ENCODE measurements around the gene IL17REL. TPM values are rescaled to one million over a fixed set of nuclear protein-coding genes. Genes with fewer than 3 reads are reported as not detected.

The IL17REL gene
- total and polyA plus RNA-seq, 2 of the 13 experiments (the other 11 are each of a cell fraction or from before 2014, with no cell fraction given): not detected

GRCh38 chr22:50060441-50061140 lies 48.0 kb upstream of the IL17REL start (continued):
- 0 out of 2 replicates have a peak, but pooled peaks have one; percentile 34 for TF ChIP-seq EZH2 (conservative IDR thresholded peaks at IDR 0.05; ENCODE audit: low read depth, low read length)
- TF ChIP-seq ZNF343 (CRISPR knock-in tag; IDR thresholded peaks at IDR 0.05): no peak
- no peak for TF ChIP-seq ZNF282 (IDR thresholded peaks at IDR 0.05; ENCODE audit: partially characterized antibody)
- TF ChIP-seq HNRNPL (IDR thresholded peaks at IDR 0.05; ENCODE audit: low read depth, low read length): peak; percentile 79; the same call in 1 of the 2 replicates
- no peak for TF ChIP-seq AKNA (CRISPR knock-in tag; IDR thresholded peaks at IDR 0.05; ENCODE audit: borderline replicate concordance)
- TF ChIP-seq, protein P1, sequence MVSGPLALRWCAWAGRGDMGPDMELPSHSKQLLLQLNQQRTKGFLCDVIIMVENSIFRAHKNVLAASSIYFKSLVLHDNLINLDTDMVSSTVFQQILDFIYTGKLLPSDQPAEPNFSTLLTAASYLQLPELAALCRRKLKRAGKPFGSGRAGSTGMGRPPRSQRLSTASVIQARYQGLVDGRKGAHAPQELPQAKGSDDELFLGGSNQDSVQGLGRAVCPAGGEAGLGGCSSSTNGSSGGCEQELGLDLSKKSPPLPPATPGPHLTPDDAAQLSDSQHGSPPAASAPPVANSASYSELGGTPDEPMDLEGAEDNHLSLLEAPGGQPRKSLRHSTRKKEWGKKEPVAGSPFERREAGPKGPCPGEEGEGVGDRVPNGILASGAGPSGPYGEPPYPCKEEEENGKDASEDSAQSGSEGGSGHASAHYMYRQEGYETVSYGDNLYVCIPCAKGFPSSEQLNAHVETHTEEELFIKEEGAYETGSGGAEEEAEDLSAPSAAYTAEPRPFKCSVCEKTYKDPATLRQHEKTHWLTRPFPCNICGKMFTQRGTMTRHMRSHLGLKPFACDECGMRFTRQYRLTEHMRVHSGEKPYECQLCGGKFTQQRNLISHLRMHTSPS (CRISPR knock-in tag; IDR thresholded peaks at IDR 0.05; ENCODE audit: low read depth): peak; percentile 29; the same call in 1 of the 2 replicates
- TF ChIP-seq, protein P2, sequence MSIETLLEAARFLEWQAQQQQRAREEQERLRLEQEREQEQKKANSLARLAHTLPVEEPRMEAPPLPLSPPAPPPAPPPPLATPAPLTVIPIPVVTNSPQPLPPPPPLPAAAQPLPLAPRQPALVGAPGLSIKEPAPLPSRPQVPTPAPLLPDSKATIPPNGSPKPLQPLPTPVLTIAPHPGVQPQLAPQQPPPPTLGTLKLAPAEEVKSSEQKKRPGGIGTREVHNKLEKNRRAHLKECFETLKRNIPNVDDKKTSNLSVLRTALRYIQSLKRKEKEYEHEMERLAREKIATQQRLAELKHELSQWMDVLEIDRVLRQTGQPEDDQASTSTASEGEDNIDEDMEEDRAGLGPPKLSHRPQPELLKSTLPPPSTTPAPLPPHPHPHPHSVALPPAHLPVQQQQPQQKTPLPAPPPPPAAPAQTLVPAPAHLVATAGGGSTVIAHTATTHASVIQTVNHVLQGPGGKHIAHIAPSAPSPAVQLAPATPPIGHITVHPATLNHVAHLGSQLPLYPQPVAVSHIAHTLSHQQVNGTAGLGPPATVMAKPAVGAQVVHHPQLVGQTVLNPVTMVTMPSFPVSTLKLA (IDR thresholded peaks at IDR 0.05): peak; percentile 86
- TF ChIP-seq RORA (CRISPR knock-in tag; IDR thresholded peaks at IDR 0.05): no peak
- TF ChIP-seq NRL (CRISPR knock-in tag; IDR thresholded peaks at IDR 0.05; ENCODE audit: borderline replicate concordance): no peak
- peak; percentile 46 for TF ChIP-seq CTCF (CRISPR knock-in tag; IDR thresholded peaks at IDR 0.05)
- TF ChIP-seq, protein P3, sequence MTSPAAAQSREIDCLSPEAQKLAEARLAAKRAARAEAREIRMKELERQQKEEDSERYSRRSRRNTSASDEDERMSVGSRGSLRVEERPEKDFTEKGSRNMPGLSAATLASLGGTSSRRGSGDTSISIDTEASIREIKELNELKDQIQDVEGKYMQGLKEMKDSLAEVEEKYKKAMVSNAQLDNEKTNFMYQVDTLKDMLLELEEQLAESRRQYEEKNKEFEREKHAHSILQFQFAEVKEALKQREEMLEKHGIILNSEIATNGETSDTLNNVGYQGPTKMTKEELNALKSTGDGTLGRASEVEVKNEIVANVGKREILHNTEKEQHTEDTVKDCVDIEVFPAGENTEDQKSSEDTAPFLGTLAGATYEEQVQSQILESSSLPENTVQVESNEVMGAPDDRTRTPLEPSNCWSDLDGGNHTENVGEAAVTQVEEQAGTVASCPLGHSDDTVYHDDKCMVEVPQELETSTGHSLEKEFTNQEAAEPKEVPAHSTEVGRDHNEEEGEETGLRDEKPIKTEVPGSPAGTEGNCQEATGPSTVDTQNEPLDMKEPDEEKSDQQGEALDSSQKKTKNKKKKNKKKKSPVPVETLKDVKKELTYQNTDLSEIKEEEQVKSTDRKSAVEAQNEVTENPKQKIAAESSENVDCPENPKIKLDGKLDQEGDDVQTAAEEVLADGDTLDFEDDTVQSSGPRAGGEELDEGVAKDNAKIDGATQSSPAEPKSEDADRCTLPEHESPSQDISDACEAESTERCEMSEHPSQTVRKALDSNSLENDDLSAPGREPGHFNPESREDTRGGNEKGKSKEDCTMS (CRISPR knock-in tag; conservative IDR thresholded peaks at IDR 0.05): no peak
- TF ChIP-seq NFYC (CRISPR knock-in tag; IDR thresholded peaks at IDR 0.05): no peak
- no peak for TF ChIP-seq TFE3 (CRISPR knock-in tag; IDR thresholded peaks at IDR 0.05)

All from HepG2 (cell line).